SU-DHL-6 (cell line): ENCODE measurements around the gene STX7.
A peak's percentile ranks its signal among the peaks of the same experiment; 100 is the strongest.

Experiments
- H2AFZ ChIP-seq: fragments of 200-600 bp; sonication (generic); 2 replicates; pipeline ENCODE4 v1.6.1; 2014; ENCODE audit warnings: low read depth, mild to moderate bottlenecking, moderate library complexity, mixed read lengths, antibody characterized with exemption, low read length; ENCODE audit not compliant: severe bottlenecking
- H3F3A ChIP-seq: fragments of 200-600 bp; shearing (Covaris generic); 2 replicates; pipeline ENCODE4 v1.6.0; 2016; ENCODE audit warnings: antibody characterized with exemption, mild to moderate bottlenecking; ENCODE audit not compliant: insufficient read depth
- H3K27ac ChIP-seq: fragments of 200-600 bp; sonication (generic); 2 replicates; pipeline ENCODE4 v1.5.1; 2016; ENCODE audit warnings: low read depth, mild to moderate bottlenecking, low read length, moderate library complexity, mixed read lengths
- H3K27me3 ChIP-seq: fragments of 200-600 bp; sonication (generic), shearing (Covaris generic); 2 replicates; pipeline ENCODE4 v1.6.0; 2014; ENCODE audit warnings: mild to moderate bottlenecking, low read length
- H3K36me3 ChIP-seq: fragments of 200-600 bp; sonication (generic); 2 replicates; pipeline ENCODE4 v1.6.1; 2014; ENCODE audit warnings: mild to moderate bottlenecking, low read length, mixed read lengths
- H3K4me2 ChIP-seq: fragments of 300-600, 200-600 bp; shearing (Covaris generic), sonication (generic); 2 replicates; pipeline ENCODE4 v1.6.0; 2014; ENCODE audit warnings: low read length, low read depth, mild to moderate bottlenecking; ENCODE audit not compliant: poor library complexity, severe bottlenecking
- H3K4me3 ChIP-seq: fragments of 200-600 bp; sonication (generic); 2 replicates; pipeline ENCODE4 v1.5.1; 2014; ENCODE audit warnings: antibody characterized with exemption, low read length, mild to moderate bottlenecking, mixed read lengths; ENCODE audit not compliant: insufficient read depth, poor library complexity, severe bottlenecking
- H3K79me2 ChIP-seq: fragments of 200-600 bp; sonication (generic); 2 replicates; pipeline ENCODE4 v1.6.1; 2014; ENCODE audit warnings: mild to moderate bottlenecking, low read length, moderate library complexity; ENCODE audit not compliant: insufficient read depth
- H3K9ac ChIP-seq: fragments of 200-600 bp; sonication (generic); 2 replicates; pipeline ENCODE4 v1.7.0; 2014; ENCODE audit warnings: mild to moderate bottlenecking, low read length
- H3K9me2 ChIP-seq: fragments of 200-600 bp; sonication (generic); replicated peaks from 2 replicates; pipeline ENCODE4 v1.6.1; 2014; ENCODE audit warnings: low read length; ENCODE audit not compliant: insufficient read depth
- H3K9me3 ChIP-seq: fragments of 200-600 bp; sonication (generic); 2 replicates; pipeline ENCODE4 v1.6.1; 2014; ENCODE audit warnings: low read length, mixed read lengths; ENCODE audit not compliant: insufficient read depth
- H4K20me1 ChIP-seq: fragments of 200-600 bp; sonication (generic); 2 replicates; pipeline ENCODE4 v1.6.1; 2014; ENCODE audit warnings: low read depth, mild to moderate bottlenecking, antibody characterized with exemption, low read length, moderate library complexity, mixed read lengths
- CTCF ChIP-seq: fragments of 200-600 bp; sonication (generic); IDR thresholded peaks from one replicate; pipeline ENCODE4 v1.5.1; 2017; ENCODE audit warnings: antibody characterized with exemption, mild to moderate bottlenecking, low read length, moderate library complexity; ENCODE audit not compliant: insufficient read depth, poor library complexity, severe bottlenecking
- EZH2phosphoT487 ChIP-seq: fragments of 200-600 bp; sonication (generic), shearing (Covaris generic); conservative IDR thresholded peaks from 2 replicates; pipeline ENCODE4 v1.6.1; 2018; ENCODE audit warnings: mild to moderate bottlenecking, antibody characterized with exemption, low read length, moderate library complexity, mixed read lengths

Gene STX7

GRCh38 chr6:132506461-132506860 is 6.5 kb downstream of the STX7 start:
- no peaks in the 10 kb centered on the region for H3K27me3 ChIP-seq
- no peaks in the 10 kb centered on the region for H3K9me2 ChIP-seq
- H3K27ac ChIP-seq = peak overlapping the region; percentile 60
- H4K20me1 ChIP-seq = no peaks in the 10 kb centered on the region
- no peak overlapping the region for H3K4me3 ChIP-seq
- H2AFZ ChIP-seq = no peak overlapping the region
- H3F3A ChIP-seq = peaks cover 51% of the 10 kb centered on the region
- peak overlapping the region; percentile 22; the same call in 1 of the 2 replicates for H3K9ac ChIP-seq
- no peaks in the 10 kb centered on the region for H3K9me3 ChIP-seq
- peak overlapping the region; percentile 51 for H3K4me2 ChIP-seq
- peaks cover 95% of the 10 kb centered on the region for H3K79me2 ChIP-seq
- no peak for TF ChIP-seq EZH2phosphoT487
- TF ChIP-seq CTCF = no peak
- H3K36me3 ChIP-seq = peaks cover 22% of the 10 kb centered on the region

- Histone ChIP-seq H3K27ac (peak overlapping the region; percentile 60), H3K9me3 (no peaks in the 10 kb centered on the region), H3F3A (peaks cover 61% of the 10 kb centered on the region), H3K4me3 (no peak overlapping the region), H3K9me2 (no peaks in the 10 kb centered on the region), H3K36me3 (peaks cover 25% of the 10 kb centered on the region), H3K4me2 (peak overlapping the region; percentile 51), H3K79me2 (peaks cover 93% of the 10 kb centered on the region), H2AFZ (no peak overlapping the region), H3K27me3 (no peaks in the 10 kb centered on the region), H3K9ac (peak overlapping the region; percentile 22; the same call in 1 of the 2 replicates), H4K20me1 (no peaks in the 10 kb centered on the region)
- TF ChIP-seq EZH2phosphoT487 (no peak), CTCF (no peak)
These were observed 7.8 kb downstream of the STX7 start for GRCh38 chr6:132505158-132505557.

- Histone ChIP-seq H3K27me3 (no peaks in the 10 kb centered on the region), H3K79me2 (peaks cover 93% of the 10 kb centered on the region), H3K27ac (peak overlapping the region; percentile 60), H4K20me1 (no peaks in the 10 kb centered on the region), H3K9me2 (no peaks in the 10 kb centered on the region), H3F3A (peaks cover 63% of the 10 kb centered on the region), H2AFZ (no peak overlapping the region), H3K4me2 (peak overlapping the region; percentile 51), H3K4me3 (no peak overlapping the region), H3K36me3 (peaks cover 21% of the 10 kb centered on the region), H3K9me3 (no peaks in the 10 kb centered on the region), H3K9ac (no peak overlapping the region; the same call in 1 of the 2 replicates)
- TF ChIP-seq CTCF (no peak), EZH2phosphoT487 (no peak)
These were observed 8.2 kb downstream of the STX7 start for GRCh38 chr6:132504757-132505156.
